RWPE1 (cell line): ENCODE data around the gene LOC128125822.
A peak's percentile ranks its signal among the peaks of the same experiment; 100 is the strongest.

Experiments
- CTCF ChIA-PET: fragments of 350-600 bp; sonication (Branson Sonifier 250); formaldehyde crosslinking; extraction: SDS; loops from one replicate; lab custom pipeline; 2021; lab: Yijun Ruan, JAX
- POLR2A ChIA-PET: fragments of 400-600 bp; formaldehyde crosslinking; extraction: SDS; loops from one replicate; lab custom pipeline; 2020; ENCODE audit warnings: antibody characterized with exemption; ENCODE audit not compliant: low non-redundant PET; lab: Yijun Ruan, JAX
- DNase-seq: peaks from one replicate; pipeline ENCODE4 v3.0.0; 2012; ENCODE audit warnings: low spot score
- H3K27ac ChIP-seq: fragments of 450-650 bp; 2 replicates; pipeline ENCODE4 v1.5.1; 2017
- CTCF ChIP-seq: fragments of 450-650 bp; conservative IDR thresholded peaks from 2 replicates; pipeline ENCODE4 v1.5.1; 2017; ENCODE audit warnings: low read depth, mild to moderate bottlenecking

The LOC128125822 gene

GRCh38 chr6:63537959-63538300 lies 34.4 kb upstream of the LOC128125822 start:
- no peak for TF ChIP-seq CTCF
- peak overlapping the region; percentile 63; the same call in 1 of the 2 replicates for H3K27ac ChIP-seq
- ChIA-PET POLR2A (no interaction called here), CTCF (no interaction called here)
- DNase-seq = no peak

- no peak overlapping the region for H3K27ac ChIP-seq
- no peak for DNase-seq
- CTCF ChIA-PET = no interaction called here
- POLR2A ChIA-PET = no interaction called here
- no peak for TF ChIP-seq CTCF
Measured at GRCh38 chr6:63538550-63538949, 33.7 kb upstream of the LOC128125822 start.

DNA sequence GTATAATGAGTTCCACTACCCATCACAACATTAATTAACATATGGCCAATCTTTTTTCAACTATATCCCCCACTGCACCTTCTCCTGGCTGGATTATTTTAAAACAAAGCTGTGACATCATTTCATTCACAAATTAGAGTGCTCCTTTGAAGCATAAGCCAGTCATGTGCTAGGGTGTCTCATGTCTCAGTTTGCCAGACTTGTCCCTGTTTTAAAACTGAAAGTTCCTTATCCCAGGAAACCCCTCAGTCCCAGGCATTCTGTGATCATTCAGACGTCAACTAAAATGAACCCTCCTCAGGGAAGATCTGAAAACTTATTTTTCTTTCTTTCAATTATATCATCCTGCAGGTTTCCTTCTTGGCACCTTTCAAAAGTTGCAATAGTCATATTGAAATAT lies 29.3 kb upstream of the LOC128125822 start:
- ChIA-PET CTCF (no interaction called here), POLR2A (no interaction called here)
- no peak for DNase-seq
- no peak overlapping the region for H3K27ac ChIP-seq
- TF ChIP-seq CTCF = no peak

GRCh38 chr6:63543982-63544381 lies 28.3 kb upstream of the LOC128125822 start:
- no peak for DNase-seq
- TF ChIP-seq CTCF = no peak
- CTCF ChIA-PET = no interaction called here
- POLR2A ChIA-PET = no interaction called here
- no peak overlapping the region for H3K27ac ChIP-seq

DNA sequence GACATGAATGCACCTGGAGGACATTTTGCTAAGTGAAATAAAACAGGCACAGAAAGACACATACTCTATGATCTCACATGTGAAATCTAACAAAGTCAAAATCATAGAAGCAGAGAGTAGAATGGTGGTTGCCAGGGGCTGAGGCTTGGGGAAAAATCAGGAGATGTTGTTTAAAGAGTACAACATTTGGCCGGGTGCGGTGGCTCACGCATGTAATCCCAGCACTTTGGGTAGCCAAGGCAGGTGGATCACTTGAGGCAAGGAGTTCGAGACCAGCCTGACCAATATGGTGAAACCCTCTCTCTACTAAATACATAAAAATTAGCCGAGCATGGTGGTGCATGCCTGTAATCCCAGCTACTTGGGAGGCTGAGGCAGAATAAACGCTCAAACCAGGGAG lies 26.0 kb upstream of the LOC128125822 start:
- ChIA-PET POLR2A (no interaction called here), CTCF (no interaction called here)
- H3K27ac ChIP-seq = no peak overlapping the region
- no peak for DNase-seq
- TF ChIP-seq CTCF = no peak

DNA sequence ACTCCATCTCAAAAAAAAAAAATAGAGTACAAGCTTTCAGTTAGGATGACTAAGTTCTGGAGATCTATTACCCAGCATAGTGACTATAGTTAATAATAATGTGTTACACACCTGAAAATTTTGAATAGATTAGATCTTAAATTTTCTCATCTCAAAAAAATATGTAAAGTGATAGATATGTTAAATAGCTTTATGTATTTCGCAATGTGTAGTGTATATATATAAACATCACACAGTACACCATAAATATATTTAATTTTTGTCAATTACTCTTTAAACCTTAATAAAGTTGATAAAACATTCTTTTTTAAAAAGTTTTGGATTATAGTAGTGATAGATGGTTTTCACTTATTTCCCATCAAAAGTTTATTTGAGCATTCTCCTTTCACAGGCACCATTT lies 25.6 kb upstream of the LOC128125822 start:
- CTCF ChIA-PET = interaction anchor here (0.7 kb wide), 1 partner anchor 27 kb away, joined by 5 read pairs; no protein-coding TSS in a partner anchor

More for the DNA sequence above, 25.6 kb upstream of the LOC128125822 start:
- no peak for DNase-seq
- no peak overlapping the region for H3K27ac ChIP-seq
- TF ChIP-seq CTCF = no peak
- POLR2A ChIA-PET = no interaction called here
